ENCODE data around the gene ZNFX1.

DNA sequence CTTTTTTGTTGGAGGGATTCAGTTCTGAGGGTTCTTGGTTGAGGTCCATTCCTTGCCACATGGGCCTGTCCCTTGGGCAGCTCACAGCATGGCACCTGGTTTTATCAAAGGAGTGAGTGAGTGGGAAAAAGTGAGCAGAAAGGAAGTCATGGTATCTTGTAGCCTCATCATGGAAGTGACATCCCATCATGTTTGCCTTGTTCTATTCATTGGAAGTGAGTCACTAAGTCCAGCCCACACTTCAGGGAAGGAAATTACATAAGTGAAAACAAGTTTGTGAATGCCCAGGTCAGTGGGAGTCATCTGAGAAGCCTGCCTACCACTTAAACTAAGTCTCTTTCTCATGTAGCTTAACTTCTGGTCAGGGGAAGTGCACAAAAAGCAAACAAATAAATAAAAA lies 32.8 kb upstream of the ZNFX1 start:
- TF ChIP-seq, protein P1, sequence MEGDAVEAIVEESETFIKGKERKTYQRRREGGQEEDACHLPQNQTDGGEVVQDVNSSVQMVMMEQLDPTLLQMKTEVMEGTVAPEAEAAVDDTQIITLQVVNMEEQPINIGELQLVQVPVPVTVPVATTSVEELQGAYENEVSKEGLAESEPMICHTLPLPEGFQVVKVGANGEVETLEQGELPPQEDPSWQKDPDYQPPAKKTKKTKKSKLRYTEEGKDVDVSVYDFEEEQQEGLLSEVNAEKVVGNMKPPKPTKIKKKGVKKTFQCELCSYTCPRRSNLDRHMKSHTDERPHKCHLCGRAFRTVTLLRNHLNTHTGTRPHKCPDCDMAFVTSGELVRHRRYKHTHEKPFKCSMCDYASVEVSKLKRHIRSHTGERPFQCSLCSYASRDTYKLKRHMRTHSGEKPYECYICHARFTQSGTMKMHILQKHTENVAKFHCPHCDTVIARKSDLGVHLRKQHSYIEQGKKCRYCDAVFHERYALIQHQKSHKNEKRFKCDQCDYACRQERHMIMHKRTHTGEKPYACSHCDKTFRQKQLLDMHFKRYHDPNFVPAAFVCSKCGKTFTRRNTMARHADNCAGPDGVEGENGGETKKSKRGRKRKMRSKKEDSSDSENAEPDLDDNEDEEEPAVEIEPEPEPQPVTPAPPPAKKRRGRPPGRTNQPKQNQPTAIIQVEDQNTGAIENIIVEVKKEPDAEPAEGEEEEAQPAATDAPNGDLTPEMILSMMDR (IDR thresholded peaks at IDR 0.05; ENCODE audit: borderline replicate concordance, extremely low read depth, low read length, poor library complexity, severe bottlenecking) = no peak
- TF ChIP-seq EZH2 (IDR thresholded peaks at IDR 0.05; ENCODE audit: borderline replicate concordance, low read depth, low read length, severe bottlenecking) = no peak
